Smooth muscle cell (in vitro differentiated cells): ENCODE measurements around the gene ABL1. TPM values are rescaled to one million over a fixed set of nuclear protein-coding genes. Genes with fewer than 3 reads are reported as not detected.

Source experiments
- DNase-seq: peaks from one replicate; lab custom pipeline; 2025; ENCODE audit not compliant: unreplicated experiment; lab: John Stamatoyannopoulos, UW
- H2AFZ ChIP-seq: fragments of 200-600 bp; sonication (generic); 2 replicates; pipeline ENCODE4 v1.6.0; 2016; ENCODE audit warnings: antibody characterized with exemption, low read depth, mild to moderate bottlenecking
- H3F3A ChIP-seq: fragments of 200-600 bp; sonication (generic); 2 replicates; pipeline ENCODE4 v1.6.0; 2017; ENCODE audit warnings: antibody characterized with exemption, low read depth
- H3K27ac ChIP-seq: fragments of 200-600 bp; sonication (generic); 2 replicates; pipeline ENCODE4 v1.5.1; 2016; ENCODE audit warnings: low read depth, mild to moderate bottlenecking
- H3K27me3 ChIP-seq: fragments of 200-600 bp; sonication (generic); 2 replicates; pipeline ENCODE4 v1.6.1; 2016; ENCODE audit warnings: low read depth, mild to moderate bottlenecking
- H3K36me3 ChIP-seq: fragments of 200-600 bp; sonication (generic); 2 replicates; pipeline ENCODE4 v1.5.1; 2016; ENCODE audit warnings: low read depth
- H3K4me1 ChIP-seq: fragments of 200-600 bp; sonication (generic); 2 replicates; pipeline ENCODE4 v1.5.1; 2016; ENCODE audit warnings: low read depth
- H3K4me2 ChIP-seq: fragments of 200-600 bp; sonication (generic); 2 replicates; pipeline ENCODE4 v1.6.0; 2016; ENCODE audit warnings: mild to moderate bottlenecking
- H3K4me3 ChIP-seq: fragments of 200-600 bp; sonication (generic); 2 replicates; pipeline ENCODE4 v1.5.1; 2016; ENCODE audit warnings: mild to moderate bottlenecking
- H3K79me2 ChIP-seq: fragments of 200-600 bp; sonication (generic); 2 replicates; pipeline ENCODE4 v1.6.0; 2016; ENCODE audit warnings: low read depth, mild to moderate bottlenecking
- H3K9ac ChIP-seq: fragments of 200-600 bp; sonication (generic); 2 replicates; pipeline ENCODE4 v1.6.0; 2016; ENCODE audit warnings: low read depth
- H3K9me3 ChIP-seq: fragments of 200-600 bp; sonication (generic); replicated peaks from 2 replicates; pipeline ENCODE4 v1.5.1; 2016; ENCODE audit warnings: low read depth
- H4K20me1 ChIP-seq: fragments of 200-600 bp; sonication (generic); 2 replicates; pipeline ENCODE4 v1.6.0; 2016; ENCODE audit warnings: low read depth
- WGBS: methylation state at CpG from one replicate; pipeline ENCODE4 v1.1.7; 2016; ENCODE audit warnings: low lambda C conversion rate; 5-methylcytosine and 5-hydroxymethylcytosine counted together
- polyA plus RNA-seq: library from polyadenylated mRNA; unstranded; fragments of >200 nt; fragmentation: Nextera tagmentation; extraction: Ambion mirVana; gene quantifications from 2 replicates; pipeline ENCODE4 v1.2.1, GENCODE V29; 2016
- total RNA-seq: library from RNA; depleted of rRNA; stranded (reverse); fragments of >200 nt; gene quantifications from 2 replicates; pipeline ENCODE4 v1.2.3, GENCODE V29; 2014
- TF ChIP-seq, protein P1 (sequence below): fragments of 200-600 bp; sonication (generic); IDR thresholded peaks from 2 replicates; pipeline ENCODE4 v1.5.1; 2017; ENCODE audit warnings: borderline replicate concordance, mild to moderate bottlenecking, antibody characterized with exemption; ENCODE audit not compliant: insufficient read depth, poor library complexity, severe bottlenecking

ABL1 gene
- total and polyA plus RNA-seq, 2 experiments from 2014 or later, result 38.2 to 51.0 TPM

DNA sequence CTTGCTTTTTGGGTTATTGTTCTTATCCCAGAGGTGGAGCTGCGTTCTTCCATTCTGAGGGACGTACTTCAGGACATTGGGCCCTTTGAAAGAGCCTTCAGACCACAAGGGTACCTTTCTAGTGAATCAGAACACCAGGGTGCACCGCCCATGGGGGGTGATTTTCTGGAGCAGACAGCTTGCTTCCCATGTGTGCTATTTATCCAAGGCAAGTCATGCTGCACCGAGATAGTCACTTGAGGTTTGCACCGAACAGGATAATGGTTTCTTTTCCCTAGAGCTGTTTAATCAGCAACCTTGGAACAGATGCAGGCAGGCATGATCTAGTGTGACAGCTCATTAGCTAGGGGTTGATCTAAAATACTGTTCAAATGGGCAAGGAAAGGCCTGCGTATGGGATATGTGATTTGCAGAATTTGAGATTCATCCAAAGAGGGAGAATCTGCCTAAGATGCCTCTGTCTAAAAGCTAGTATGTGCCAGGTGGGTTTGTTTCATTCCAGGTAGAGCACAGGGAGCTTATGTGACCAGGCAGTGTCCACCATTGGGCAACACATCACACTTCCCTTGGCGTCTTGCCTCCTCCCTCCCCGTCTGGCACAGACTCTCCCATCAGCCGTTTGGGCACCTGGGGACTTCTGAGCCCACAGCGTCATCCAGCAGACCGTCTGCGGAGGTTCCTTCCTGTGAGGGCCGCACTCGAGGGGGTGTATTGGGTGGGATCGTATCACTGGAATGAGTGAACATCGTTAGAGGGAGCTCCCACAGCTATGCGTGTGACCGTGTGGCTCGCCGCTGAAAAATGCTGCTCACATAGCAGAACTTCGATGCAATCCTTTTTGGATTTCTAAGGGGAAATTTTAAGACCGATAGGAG is 23.0 kb downstream of the ABL1 start:
- Histone ChIP-seq H3K4me2 (peak overlapping the region; percentile 54), H3K4me1 (peaks cover 14% of the 10 kb centered on the region), H3F3A (peaks cover 33% of the 10 kb centered on the region), H3K36me3 (peaks cover 12% of the 10 kb centered on the region), H3K4me3 (no peak overlapping the region), H4K20me1 (peaks cover 84% of the 10 kb centered on the region), H3K27ac (peak overlapping the region; percentile 95), H3K9me3 (no peaks in the 10 kb centered on the region), H3K79me2 (peaks cover 66% of the 10 kb centered on the region), H3K9ac (peak overlapping the region; percentile 76), H3K27me3 (no peaks in the 10 kb centered on the region), H2AFZ (no peak overlapping the region)
- no peak for DNase-seq
- 35% methylated on average over 22 of the region's 22 CpGs for WGBS
- TF ChIP-seq, protein P1, sequence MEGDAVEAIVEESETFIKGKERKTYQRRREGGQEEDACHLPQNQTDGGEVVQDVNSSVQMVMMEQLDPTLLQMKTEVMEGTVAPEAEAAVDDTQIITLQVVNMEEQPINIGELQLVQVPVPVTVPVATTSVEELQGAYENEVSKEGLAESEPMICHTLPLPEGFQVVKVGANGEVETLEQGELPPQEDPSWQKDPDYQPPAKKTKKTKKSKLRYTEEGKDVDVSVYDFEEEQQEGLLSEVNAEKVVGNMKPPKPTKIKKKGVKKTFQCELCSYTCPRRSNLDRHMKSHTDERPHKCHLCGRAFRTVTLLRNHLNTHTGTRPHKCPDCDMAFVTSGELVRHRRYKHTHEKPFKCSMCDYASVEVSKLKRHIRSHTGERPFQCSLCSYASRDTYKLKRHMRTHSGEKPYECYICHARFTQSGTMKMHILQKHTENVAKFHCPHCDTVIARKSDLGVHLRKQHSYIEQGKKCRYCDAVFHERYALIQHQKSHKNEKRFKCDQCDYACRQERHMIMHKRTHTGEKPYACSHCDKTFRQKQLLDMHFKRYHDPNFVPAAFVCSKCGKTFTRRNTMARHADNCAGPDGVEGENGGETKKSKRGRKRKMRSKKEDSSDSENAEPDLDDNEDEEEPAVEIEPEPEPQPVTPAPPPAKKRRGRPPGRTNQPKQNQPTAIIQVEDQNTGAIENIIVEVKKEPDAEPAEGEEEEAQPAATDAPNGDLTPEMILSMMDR, result no peak

DNA sequence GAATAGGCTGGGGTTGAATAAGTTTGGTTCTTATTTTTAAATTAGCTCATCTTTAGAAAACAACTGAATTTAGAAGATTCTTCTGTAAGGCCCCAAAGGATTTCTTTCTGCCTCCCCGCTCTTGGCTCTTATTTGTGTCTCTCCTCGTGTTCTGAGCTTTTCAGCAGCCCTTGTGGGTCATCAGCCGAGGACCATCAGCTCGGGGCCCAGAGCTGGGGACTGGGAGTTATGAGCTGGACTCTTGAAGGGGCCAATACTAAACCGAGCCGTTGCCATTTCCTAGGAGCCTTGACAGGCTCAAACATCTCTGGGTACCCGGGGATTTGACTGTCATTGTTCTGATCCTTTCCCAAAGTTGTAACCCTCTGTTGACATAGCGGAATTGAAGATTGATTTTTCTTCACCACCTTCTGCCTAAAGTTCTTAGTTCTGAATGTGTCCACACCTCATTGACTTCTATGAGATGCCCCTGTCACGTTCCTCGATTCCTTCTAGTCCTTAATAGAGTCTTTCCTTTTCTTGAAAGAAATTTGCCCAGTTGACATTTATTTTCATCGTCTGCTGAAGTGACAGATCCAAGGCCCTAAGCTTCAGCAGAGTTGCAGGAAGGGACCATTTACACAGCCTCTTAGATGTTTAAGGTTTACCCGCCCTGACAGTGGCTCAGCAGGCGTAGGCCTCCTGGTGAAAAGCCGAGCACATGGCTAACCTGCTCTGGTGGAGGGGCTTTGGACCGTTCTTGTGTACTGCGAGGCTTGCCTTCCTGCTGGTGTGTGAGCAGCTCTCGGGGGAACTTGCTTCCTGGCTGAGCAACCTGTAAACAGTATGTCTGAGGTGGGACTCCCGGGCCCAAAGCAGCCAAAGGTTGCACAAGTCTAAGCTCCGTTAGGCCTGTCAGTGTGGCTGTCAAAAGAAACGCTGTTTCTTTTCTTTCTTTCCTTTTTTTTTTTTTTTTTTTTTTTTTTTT is 24.0 kb downstream of the ABL1 start:
- TF ChIP-seq, protein P1, result no peak
- DNase-seq, result no peak
- 77% methylated on average over 20 of the region's 20 CpGs for WGBS
- Histone ChIP-seq H3K9ac (peak overlapping the region; percentile 77), H3K4me2 (peak overlapping the region; percentile 54), H3K27me3 (no peaks in the 10 kb centered on the region), H4K20me1 (peaks cover 84% of the 10 kb centered on the region), H3K27ac (peak overlapping the region; percentile 95), H3K4me1 (peaks cover 14% of the 10 kb centered on the region), H3F3A (peaks cover 33% of the 10 kb centered on the region), H3K79me2 (peaks cover 65% of the 10 kb centered on the region), H2AFZ (no peak overlapping the region), H3K9me3 (no peaks in the 10 kb centered on the region), H3K4me3 (no peak overlapping the region), H3K36me3 (peaks cover 12% of the 10 kb centered on the region)

DNA sequence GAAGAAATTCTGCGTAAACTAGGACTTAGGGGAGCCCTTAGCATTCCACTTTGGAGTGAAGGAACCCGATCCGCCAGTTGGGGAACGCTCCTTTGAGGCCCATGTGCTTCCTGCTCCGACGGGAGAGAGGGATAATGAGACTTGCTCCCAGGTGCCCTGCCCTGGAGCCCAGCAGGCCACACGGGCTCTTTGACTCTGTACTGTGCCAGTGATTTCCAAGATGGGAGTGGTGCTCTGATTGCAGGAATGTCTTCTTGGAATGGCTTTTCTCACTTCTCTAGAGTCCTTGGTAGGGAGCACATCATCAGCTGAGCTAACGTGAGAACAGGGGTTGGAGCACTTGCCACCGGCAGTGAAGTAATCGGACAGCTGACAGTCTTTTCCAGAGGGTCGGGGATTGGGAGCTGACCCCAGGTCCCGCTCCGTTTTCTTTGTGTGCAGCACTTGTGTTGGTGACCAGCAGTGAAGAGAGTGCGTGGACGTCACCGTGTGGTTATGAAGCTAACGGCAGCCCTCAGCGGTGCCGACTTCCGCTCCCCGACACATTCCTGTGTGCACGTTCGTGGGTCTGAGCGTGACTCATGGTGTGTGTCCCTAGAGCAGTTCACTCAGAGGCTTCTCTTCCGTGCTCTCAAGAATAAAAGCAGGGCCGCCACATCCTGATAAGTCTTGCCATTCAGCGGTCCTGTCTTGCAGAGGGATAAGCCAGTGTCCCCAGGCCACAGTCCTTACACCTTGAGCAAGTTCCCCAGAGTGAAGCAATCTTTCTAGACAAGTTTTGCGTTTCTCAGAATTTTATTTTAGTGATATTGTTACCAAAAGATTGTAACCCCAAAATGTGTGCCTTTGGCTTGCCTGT is 25.6 kb downstream of the ABL1 start:
- Histone ChIP-seq H3K9ac (peak overlapping the region; percentile 63), H2AFZ (no peak overlapping the region), H3K9me3 (no peaks in the 10 kb centered on the region), H3K4me1 (peaks cover 14% of the 10 kb centered on the region), H3K27ac (peak overlapping the region; percentile 85), H3K27me3 (no peaks in the 10 kb centered on the region), H3K36me3 (peaks cover 3% of the 10 kb centered on the region), H3K79me2 (peaks cover 61% of the 10 kb centered on the region), H4K20me1 (peaks cover 90% of the 10 kb centered on the region), H3K4me3 (no peak overlapping the region), H3F3A (peaks cover 33% of the 10 kb centered on the region), H3K4me2 (peak overlapping the region; percentile 62)
- peak; percentile 47 for DNase-seq
- TF ChIP-seq, protein P1, result peak; percentile 32
- WGBS, result 41% methylated on average over 28 of the region's 28 CpGs
